Stimulated activated naive CD8-positive, alpha-beta T cell treated with anti-CD3 and anti-CD28 coated beads, Interleukin-15, amount 100 ng/mL, for 72 hours (primary cell): ENCODE measurements around the gene KCNH2.

Experiments used
- ATAC-seq: fragments of 150-1000 bp; cut with Tn5 transposase; 2 replicates; pipeline ENCODE4 v1.10.0; 2021; ENCODE audit warnings: mild to moderate bottlenecking, moderate library complexity
- DNase-seq, 2 donors: peaks; one replicate each; pipeline ENCODE4 v3.0.0; 2021 to 2022
- H3K27ac Mint-ChIP-seq, 2 donors: one replicate each; pipeline ENCODE4 v1.8.0; 2022; ENCODE audit warnings: mild to moderate bottlenecking in 2 of 2, mixed read lengths in 2 of 2, moderate library complexity in 2 of 2
- H3K27me3 Mint-ChIP-seq: one replicate; pipeline ENCODE4 v1.8.0; 2022; ENCODE audit warnings: mixed read lengths
- H3K4me1 Mint-ChIP-seq: one replicate; pipeline ENCODE4 v1.8.0; 2022; ENCODE audit warnings: mild to moderate bottlenecking, mixed read lengths
- H3K4me3 Mint-ChIP-seq, 2 donors: one replicate each; pipeline ENCODE4 v1.8.0; 2022; ENCODE audit warnings: mild to moderate bottlenecking in 2 of 2, mixed read lengths in 2 of 2, moderate library complexity in 1 of 2
- H3K9me3 Mint-ChIP-seq, 2 donors: one replicate each; pipeline ENCODE4 v1.8.0; 2022; ENCODE audit warnings: mixed read lengths in 2 of 2

KCNH2 gene

GRCh38 chr7:150963707-150964559, 14.2 kb downstream of the KCNH2 start:
- Mint-ChIP-seq H3K27me3 (peaks cover 38% of the 10 kb centered on the region), H3K4me1 (peaks cover 28% of the 10 kb centered on the region), H3K4me3 (no peak overlapping the region), H3K9me3 (no peaks in the 10 kb centered on the region), H3K27ac (no peak overlapping the region)
- no peak for ATAC-seq
- no peak for DNase-seq

- peaks cover 29% of the 10 kb centered on the region for H3K4me1 Mint-ChIP-seq
- H3K4me3 Mint-ChIP-seq: no peak overlapping the region
- peak; percentile 60 to 63 for DNase-seq
- H3K27me3 Mint-ChIP-seq: peaks cover 45% of the 10 kb centered on the region
- H3K27ac Mint-ChIP-seq: no peak overlapping the region
- no peaks in the 10 kb centered on the region for H3K9me3 Mint-ChIP-seq
- peak; percentile 90 for ATAC-seq
Measured at GRCh38 chr7:150962553-150963399, 15.3 kb downstream of the KCNH2 start.

GRCh38 chr7:150962290-150962552, 15.9 kb downstream of the KCNH2 start:
- Mint-ChIP-seq H3K9me3 (no peaks in the 10 kb centered on the region), H3K4me3 (no peak overlapping the region), H3K4me1 (peaks cover 34% of the 10 kb centered on the region), H3K27ac (no peak overlapping the region), H3K27me3 (peaks cover 51% of the 10 kb centered on the region)
- no peak for ATAC-seq
- DNase-seq: no peak

GRCh38 chr7:150961510-150962289, 16.4 kb downstream of the KCNH2 start:
- Mint-ChIP-seq H3K27me3 (peaks cover 56% of the 10 kb centered on the region), H3K4me1 (peaks cover 36% of the 10 kb centered on the region), H3K9me3 (no peaks in the 10 kb centered on the region), H3K27ac (no peak overlapping the region), H3K4me3 (no peak overlapping the region)
- DNase-seq (no peak), ATAC-seq (no peak)

GRCh38 chr7:150959739-150960734, 18.1 kb downstream of the KCNH2 start:
- H3K27me3 Mint-ChIP-seq: peaks cover 71% of the 10 kb centered on the region
- no peak overlapping the region for H3K4me3 Mint-ChIP-seq
- no peaks in the 10 kb centered on the region for H3K9me3 Mint-ChIP-seq
- peaks cover 42% of the 10 kb centered on the region for H3K4me1 Mint-ChIP-seq
- DNase-seq: no peak
- peak; percentile 23 for ATAC-seq
- H3K27ac Mint-ChIP-seq: no peak overlapping the region

- Mint-ChIP-seq H3K27me3 (peaks cover 80% of the 10 kb centered on the region), H3K27ac (no peak overlapping the region), H3K4me3 (no peak overlapping the region), H3K4me1 (peaks cover 34% of the 10 kb centered on the region), H3K9me3 (no peaks in the 10 kb centered on the region)
- ATAC-seq (no peak), DNase-seq (no peak)
Measured at GRCh38 chr7:150959081-150959480, 19.0 kb downstream of the KCNH2 start.

GRCh38 chr7:150958597-150958996, 19.5 kb downstream of the KCNH2 start:
- H3K27me3 Mint-ChIP-seq: peaks cover 80% of the 10 kb centered on the region
- no peak overlapping the region for H3K4me3 Mint-ChIP-seq
- H3K27ac Mint-ChIP-seq: no peak overlapping the region
- no peak for ATAC-seq
- H3K9me3 Mint-ChIP-seq: no peaks in the 10 kb centered on the region
- no peak for DNase-seq
- peaks cover 34% of the 10 kb centered on the region for H3K4me1 Mint-ChIP-seq

- Mint-ChIP-seq H3K4me3 (no peak overlapping the region), H3K9me3 (no peaks in the 10 kb centered on the region), H3K27ac (no peak overlapping the region), H3K4me1 (peaks cover 33% of the 10 kb centered on the region), H3K27me3 (peaks cover 78% of the 10 kb centered on the region)
- ATAC-seq (no peak), DNase-seq (no peak)
Measured at GRCh38 chr7:150958062-150958552, 20.0 kb downstream of the KCNH2 start.

- Mint-ChIP-seq H3K27me3 (peaks cover 70% of the 10 kb centered on the region), H3K27ac (no peak overlapping the region), H3K4me1 (peaks cover 26% of the 10 kb centered on the region), H3K4me3 (peak overlapping the region in 1 of 2 donors; percentile 58), H3K9me3 (no peaks in the 10 kb centered on the region)
- DNase-seq: no peak
- ATAC-seq: no peak
Measured at GRCh38 chr7:150957133-150958020, 20.7 kb downstream of the KCNH2 start.

GRCh38 chr7:150956395-150957132, 21.6 kb downstream of the KCNH2 start:
- DNase-seq (no peak), ATAC-seq (no peak)
- Mint-ChIP-seq H3K9me3 (no peaks in the 10 kb centered on the region), H3K4me3 (no peak overlapping the region), H3K27ac (no peak overlapping the region), H3K27me3 (peaks cover 62% of the 10 kb centered on the region), H3K4me1 (peaks cover 23% of the 10 kb centered on the region)

- DNase-seq: no peak
- Mint-ChIP-seq H3K4me3 (no peak overlapping the region), H3K4me1 (peaks cover 23% of the 10 kb centered on the region), H3K27me3 (peaks cover 55% of the 10 kb centered on the region), H3K9me3 (no peaks in the 10 kb centered on the region), H3K27ac (no peak overlapping the region)
- ATAC-seq: peak; percentile 4
Measured at GRCh38 chr7:150955519-150956394, 22.4 kb downstream of the KCNH2 start.

- peaks cover 22% of the 10 kb centered on the region for H3K4me1 Mint-ChIP-seq
- no peak overlapping the region for H3K4me3 Mint-ChIP-seq
- H3K9me3 Mint-ChIP-seq: no peaks in the 10 kb centered on the region
- ATAC-seq: peak; percentile 3
- H3K27me3 Mint-ChIP-seq: peaks cover 53% of the 10 kb centered on the region
- no peak for DNase-seq
- peak overlapping the region in 1 of 2 donors; percentile 44 for H3K27ac Mint-ChIP-seq
Measured at GRCh38 chr7:150954986-150955518, 23.1 kb downstream of the KCNH2 start.
